BLaER1 (cell line): ENCODE data around the gene PI4KA.
"Not testable (repeated sequence)": the region's sequence is repeated elsewhere in the genome, so short reads cannot be mapped to it uniquely, and the experiment has no call there.

Experiments
- H3K27ac ChIP-seq: shearing (Covaris generic); formaldehyde crosslinking; 2 replicates; pipeline ENCODE4 v1.8.1; 2022
- H3K27me3 ChIP-seq: shearing (Covaris generic); formaldehyde crosslinking; 2 replicates; pipeline ENCODE4 v1.8.1; 2022
- H3K36me3 ChIP-seq: shearing (Covaris generic); formaldehyde crosslinking; 2 replicates; pipeline ENCODE4 v1.8.1; 2022
- H3K4me1 ChIP-seq: shearing (Covaris generic); formaldehyde crosslinking; 2 replicates; pipeline ENCODE4 v1.8.1; 2022
- H3K4me2 ChIP-seq: shearing (Covaris generic); formaldehyde crosslinking; 2 replicates; pipeline ENCODE4 v1.8.1; 2022
- H3K4me3 ChIP-seq: shearing (Covaris generic); formaldehyde crosslinking; 2 replicates; pipeline ENCODE4 v1.8.1; 2022
- H3K9ac ChIP-seq: shearing (Covaris generic); formaldehyde crosslinking; 2 replicates; pipeline ENCODE4 v1.8.1; 2022
- H3K9me3 ChIP-seq: shearing (Covaris generic); formaldehyde crosslinking; 2 replicates; pipeline ENCODE4 v1.8.1; 2022
- H4K20me1 ChIP-seq: shearing (Covaris generic); formaldehyde crosslinking; 2 replicates; pipeline ENCODE4 v1.8.1; 2022
- Cebpa-rat ChIP-seq: shearing (Covaris generic); IDR thresholded peaks from 2 replicates; pipeline ENCODE4 v1.8.1; 2022

PI4KA gene

GRCh38 chr22:20672082-20672424, 186.6 kb downstream of the PI4KA start:
- no peak for TF ChIP-seq Cebpa-rat
- H3K27me3 ChIP-seq = peaks cover 7% of the 10 kb centered on the region; the same call in 1 of the 2 replicates
- H4K20me1 ChIP-seq = no peaks in the 10 kb centered on the region
- no peak overlapping the region for H3K9ac ChIP-seq
- no peak overlapping the region for H3K4me3 ChIP-seq
- H3K9me3 ChIP-seq = no peaks in the 10 kb centered on the region
- H3K4me1 ChIP-seq = no peaks in the 10 kb centered on the region
- no peak overlapping the region for H3K27ac ChIP-seq
- no peak overlapping the region for H3K4me2 ChIP-seq
- no peaks in the 10 kb centered on the region for H3K36me3 ChIP-seq

- H4K20me1 ChIP-seq = no peaks in the 10 kb centered on the region
- H3K4me3 ChIP-seq = no peak overlapping the region
- no peaks in the 10 kb centered on the region for H3K4me1 ChIP-seq
- no peaks in the 10 kb centered on the region for H3K36me3 ChIP-seq
- H3K27me3 ChIP-seq = peaks cover 7% of the 10 kb centered on the region; the same call in 1 of the 2 replicates
- H3K9me3 ChIP-seq = no peaks in the 10 kb centered on the region
- H3K9ac ChIP-seq = no peak overlapping the region
- no peak for TF ChIP-seq Cebpa-rat
- no peak overlapping the region for H3K27ac ChIP-seq
- no peak overlapping the region for H3K4me2 ChIP-seq
These were observed 187.1 kb downstream of the PI4KA start for GRCh38 chr22:20671409-20672081.

GRCh38 chr22:20670457-20671261, 188.0 kb downstream of the PI4KA start:
- H3K4me2 ChIP-seq, H3K36me3 ChIP-seq, H3K4me3 ChIP-seq, H3K9me3 ChIP-seq, H3K27me3 ChIP-seq, H3K27ac ChIP-seq, H3K4me1 ChIP-seq, H3K9ac ChIP-seq, H4K20me1 ChIP-seq: not testable (repeated sequence)

- not testable (repeated sequence) for H3K4me3 ChIP-seq, H3K4me1 ChIP-seq, H4K20me1 ChIP-seq, H3K27me3 ChIP-seq, H3K27ac ChIP-seq, H3K4me2 ChIP-seq, H3K9me3 ChIP-seq, H3K36me3 ChIP-seq, H3K9ac ChIP-seq
These were observed 188.7 kb downstream of the PI4KA start for GRCh38 chr22:20669884-20670283.

GRCh38 chr22:20669471-20669870, 189.1 kb downstream of the PI4KA start:
- not testable (repeated sequence) for H3K4me1 ChIP-seq, H3K36me3 ChIP-seq, H3K9ac ChIP-seq, H3K4me3 ChIP-seq, H4K20me1 ChIP-seq, H3K27me3 ChIP-seq, H3K27ac ChIP-seq, H3K4me2 ChIP-seq, H3K9me3 ChIP-seq

- H3K9ac ChIP-seq, H4K20me1 ChIP-seq, H3K4me1 ChIP-seq, H3K4me3 ChIP-seq, H3K27ac ChIP-seq, H3K4me2 ChIP-seq, H3K9me3 ChIP-seq, H3K36me3 ChIP-seq, H3K27me3 ChIP-seq: not testable (repeated sequence)
These were observed 189.8 kb downstream of the PI4KA start for GRCh38 chr22:20668769-20669168.

GRCh38 chr22:20668226-20668625, 190.4 kb downstream of the PI4KA start:
- not testable (repeated sequence) for H3K4me2 ChIP-seq, H3K9ac ChIP-seq, H3K36me3 ChIP-seq, H3K4me3 ChIP-seq, H3K27me3 ChIP-seq, H3K4me1 ChIP-seq, H3K27ac ChIP-seq, H4K20me1 ChIP-seq
- H3K9me3 ChIP-seq = peaks cover 13% of the 10 kb centered on the region

- not testable (repeated sequence) for H3K9ac ChIP-seq, H3K36me3 ChIP-seq, H3K27ac ChIP-seq, H3K27me3 ChIP-seq, H4K20me1 ChIP-seq, H3K4me3 ChIP-seq, H3K4me1 ChIP-seq, H3K4me2 ChIP-seq
- H3K9me3 ChIP-seq = peaks cover 20% of the 10 kb centered on the region
These were observed 191.1 kb downstream of the PI4KA start for GRCh38 chr22:20667548-20667947.

GRCh38 chr22:20666560-20666959, 192.1 kb downstream of the PI4KA start:
- TF ChIP-seq Cebpa-rat = no peak
- Histone ChIP-seq H3K27me3 (peaks cover 7% of the 10 kb centered on the region; the same call in 1 of the 2 replicates), H3K4me2 (no peak overlapping the region), H4K20me1 (no peaks in the 10 kb centered on the region), H3K4me1 (no peaks in the 10 kb centered on the region), H3K4me3 (no peak overlapping the region), H3K36me3 (no peaks in the 10 kb centered on the region), H3K9me3 (peaks cover 22% of the 10 kb centered on the region), H3K9ac (no peak overlapping the region), H3K27ac (no peak overlapping the region)

GRCh38 chr22:20664594-20664959, 194.0 kb downstream of the PI4KA start:
- Histone ChIP-seq H3K4me1 (no peaks in the 10 kb centered on the region), H4K20me1 (no peaks in the 10 kb centered on the region), H3K9me3 (peaks cover 22% of the 10 kb centered on the region), H3K4me2 (no peak overlapping the region), H3K27me3 (no peaks in the 10 kb centered on the region), H3K4me3 (no peak overlapping the region), H3K9ac (no peak overlapping the region), H3K36me3 (no peaks in the 10 kb centered on the region), H3K27ac (no peak overlapping the region)
- TF ChIP-seq Cebpa-rat = no peak
